HG03135 (cell line): ENCODE results near the gene PRKN.

Experiments used
- ATAC-seq: cut with Tn5 transposase; IDR thresholded peaks from one replicate; pipeline ENCODE4 v1.9.1; 2021; ENCODE audit warnings: mild to moderate bottlenecking, moderate library complexity; ENCODE audit not compliant: unreplicated experiment

PRKN gene

GRCh38 chr6:161414180-161414579 lies 1313.4 kb downstream of the PRKN start:
- no peak for ATAC-seq

GRCh38 chr6:161413355-161413771 lies 1314.2 kb downstream of the PRKN start:
- no peak for ATAC-seq

GRCh38 chr6:161412795-161413194 lies 1314.8 kb downstream of the PRKN start:
- no peak for ATAC-seq

GRCh38 chr6:161411265-161411944 lies 1316.2 kb downstream of the PRKN start:
- no peak for ATAC-seq

GRCh38 chr6:161410736-161411135 lies 1316.8 kb downstream of the PRKN start:
- no peak for ATAC-seq

GRCh38 chr6:161410076-161410475 lies 1317.5 kb downstream of the PRKN start:
- ATAC-seq, result no peak

GRCh38 chr6:161409353-161409752 lies 1318.2 kb downstream of the PRKN start:
- ATAC-seq, result no peak

- ATAC-seq, result no peak
These were observed 1319.5 kb downstream of the PRKN start for GRCh38 chr6:161408041-161408440.

GRCh38 chr6:161407581-161407980 lies 1320.0 kb downstream of the PRKN start:
- ATAC-seq, result no peak

GRCh38 chr6:161407115-161407514 lies 1320.5 kb downstream of the PRKN start:
- no peak for ATAC-seq

GRCh38 chr6:161406646-161407045 lies 1320.9 kb downstream of the PRKN start:
- no peak for ATAC-seq

- no peak for ATAC-seq
These were observed 1322.1 kb downstream of the PRKN start for GRCh38 chr6:161405418-161405817.

GRCh38 chr6:161403717-161404116 lies 1323.8 kb downstream of the PRKN start:
- no peak for ATAC-seq

- no peak for ATAC-seq
These were observed 1325.8 kb downstream of the PRKN start for GRCh38 chr6:161401587-161402309.

GRCh38 chr6:161400671-161401070 lies 1326.9 kb downstream of the PRKN start:
- ATAC-seq, result no peak

- no peak for ATAC-seq
These were observed 1331.0 kb downstream of the PRKN start for GRCh38 chr6:161396539-161396938.

- ATAC-seq, result no peak
These were observed 1331.8 kb downstream of the PRKN start for GRCh38 chr6:161395716-161396231.

GRCh38 chr6:161394437-161394836 lies 1333.1 kb downstream of the PRKN start:
- no peak for ATAC-seq

GRCh38 chr6:161393839-161394364 lies 1333.7 kb downstream of the PRKN start:
- ATAC-seq, result peak; percentile 100

GRCh38 chr6:161393292-161393691 lies 1334.3 kb downstream of the PRKN start:
- no peak for ATAC-seq

- ATAC-seq, result no peak
These were observed 1337.8 kb downstream of the PRKN start for GRCh38 chr6:161389756-161390155.

- no peak for ATAC-seq
These were observed 1343.6 kb downstream of the PRKN start for GRCh38 chr6:161383951-161384350.
